ENCODE data around the gene VPS45. TPM values are rescaled to one million over a fixed set of nuclear protein-coding genes. Genes with fewer than 3 reads are reported as not detected.

Gene VPS45
- total and polyA plus RNA-seq, 2 of the 4 experiments (the other 2 are of a cell fraction) = 32.4 to 33.3 TPM

- no peaks in the 10 kb centered on the region for H4K20me1 ChIP-seq (ENCODE audit: insufficient read depth, low read length)
- H2AFZ ChIP-seq (replicated peaks; ENCODE audit: low read length, poor library complexity) = no peak overlapping the region
- peak overlapping the region; percentile 56; the same call in 1 of the 2 replicates for H3K4me2 ChIP-seq (ENCODE audit: low read depth, low read length)
- H4K8ac ChIP-seq (ENCODE audit: low read depth in 2 of 2, low read length in 2 of 2) = peak overlapping the region in 1 of 2 experiments; percentile 1; a peak in 1 of 4 replicates
- H3K9me1 ChIP-seq (ENCODE audit: insufficient read depth, low read length) = peaks cover 4% of the 10 kb centered on the region
- H3K4ac ChIP-seq (ENCODE audit: low read depth, low read length) = peak overlapping the region; percentile 55
- H3K23ac ChIP-seq (ENCODE audit: low read depth, low read length) = no peak overlapping the region
- peak overlapping the region; percentile 0; the same call in 1 of the 2 replicates for H2BK120ac ChIP-seq (ENCODE audit: low read depth, low read length)
- H3K9ac ChIP-seq (ENCODE audit: low read depth, low read length) = no peak overlapping the region
- in situ Hi-C loops (cut with MboI; ENCODE audit: low sequenced_read_pairs) (no loop called here), intact Hi-C loops (cut with micrococcal nuclease) (no loop called here), dilution Hi-C loops (cut with HindIII; ENCODE audit: low sequenced_read_pairs, unreplicated experiment) (no loop called here)
- no peak overlapping the region for H2BK15ac ChIP-seq (ENCODE audit: low read depth, low read length)
- no peak overlapping the region for H3K4me3 ChIP-seq (ENCODE audit: insufficient read depth, low read depth, low read length)
- CTCF ChIA-PET = interaction anchor here (1.1 kb wide), 1 partner anchor 126 kb away, joined by 3 read pairs; no protein-coding TSS in a partner anchor
- TF ChIP-seq CHD1 (IDR thresholded peaks at IDR 0.05; ENCODE audit: low read depth, low read length) = no peak
- TF ChIP-seq BHLHE40 (IDR thresholded peaks at IDR 0.05; ENCODE audit: low read depth, low read length) = peak; percentile 25; the same call in 1 of the 2 replicates
- 0 out of 2 replicates have a peak, but pooled peaks have one; percentile 15 for TF ChIP-seq RAD21 (IDR thresholded peaks at IDR 0.05; ENCODE audit: low read length)
- TF ChIP-seq ELK1 (IDR thresholded peaks at IDR 0.05; ENCODE audit: borderline replicate concordance, low read depth, low read length) = no peak
- 0 out of 2 replicates have a peak, but pooled peaks have one; percentile 58 for TF ChIP-seq RFX5 (IDR thresholded peaks at IDR 0.05; ENCODE audit: low read depth, low read length)
- no peak for TF ChIP-seq POLR2A (IDR thresholded peaks at IDR 0.05; ENCODE audit: low read depth, low read length)
- no peak for TF ChIP-seq NFE2L2 (IDR thresholded peaks at IDR 0.05; ENCODE audit: low read depth, low read length)
- no peak for TF ChIP-seq CTCF (conservative IDR thresholded peaks at IDR 0.05; ENCODE audit: low read depth, low read length)
- peak; percentile 77 for TF ChIP-seq FOS (IDR thresholded peaks at IDR 0.05; ENCODE audit: low read depth, low read length)
- TF ChIP-seq SMC3 (IDR thresholded peaks at IDR 0.05; ENCODE audit: low read depth, low read length) = no peak
- TF ChIP-seq RCOR1 (IDR thresholded peaks at IDR 0.05; ENCODE audit: insufficient replicate concordance, low read length) = no peak
- TF ChIP-seq MAZ (IDR thresholded peaks at IDR 0.05; ENCODE audit: borderline replicate concordance, low read depth, low read length) = no peak
- no peak for TF ChIP-seq MXI1 (IDR thresholded peaks at IDR 0.05; ENCODE audit: borderline replicate concordance, low read depth, low read length)
- no peak for TF ChIP-seq USF2 (IDR thresholded peaks at IDR 0.05; ENCODE audit: low read depth, low read length)
- peak; percentile 89 for TF ChIP-seq CEBPB (IDR thresholded peaks at IDR 0.05; ENCODE audit: low read depth, low read length)
- TF ChIP-seq MAFK (IDR thresholded peaks at IDR 0.05; ENCODE audit: low read depth, low read length) = no peak
- no peaks in the 10 kb centered on the region for H3K36me3 ChIP-seq (ENCODE audit: control insufficient read depth, insufficient read depth, low read length)
- no CpG with 5 or more reads among the region's 3 CpGs for WGBS, 2 experiments (ENCODE audit: extremely low coverage in 2 of 2, insufficient read length in 1 of 2)
- H3K79me1 ChIP-seq (ENCODE audit: low read depth in 1 of 2, low read length in 2 of 2) = peaks cover 6 to 26% of the 10 kb centered on the region in 2 experiments; a peak in 3 of 4 replicates
- no peaks in the 10 kb centered on the region for H3K9me3 ChIP-seq (ENCODE audit: control insufficient read depth, insufficient read depth, low read length)
- H3K18ac ChIP-seq (ENCODE audit: low read depth, low read length) = no peak overlapping the region
- peak overlapping the region; percentile 44; the same call in 1 of the 2 replicates for H3K27ac ChIP-seq (ENCODE audit: insufficient read depth, low read length)
- DNase-seq (peak; percentile 97), ATAC-seq (ENCODE audit: low read depth) (peak; percentile 91)
- H4K5ac ChIP-seq (ENCODE audit: low read depth, low read length) = no peak overlapping the region
- no peak overlapping the region for H2AK5ac ChIP-seq (ENCODE audit: low read depth, low read length)
- H2BK20ac ChIP-seq (ENCODE audit: low read depth, low read length) = 0 out of 2 replicates have a peak overlapping the region, but pooled peaks have one; percentile 24
- POLR2A ChIA-PET (ENCODE audit: unreplicated experiment) = no interaction called here
- peaks cover 5% of the 10 kb centered on the region for H3K4me1 ChIP-seq (ENCODE audit: control insufficient read depth, insufficient read depth, low read length)
- H3K56ac ChIP-seq (ENCODE audit: extremely low read depth, insufficient read depth, low read length) = no peak overlapping the region
- H4K91ac ChIP-seq (ENCODE audit: insufficient read depth, low read depth, low read length) = no peak overlapping the region
- BruUV-seq (replicated peaks) = no TSS peak
- no peak overlapping the region for H3K14ac ChIP-seq (replicated peaks; ENCODE audit: low read depth, low read length)
- H2AK9ac ChIP-seq (replicated peaks; ENCODE audit: low read depth, low read length, poor library complexity) = no peak overlapping the region
- no peak overlapping the region for H2BK5ac ChIP-seq (ENCODE audit: low read depth, low read length, poor library complexity, severe bottlenecking)
- no peaks in the 10 kb centered on the region for H3K27me3 ChIP-seq (ENCODE audit: control insufficient read depth, insufficient read depth, low read length)
Observed at GRCh38 chr1:150061632-150062101, 5.9 kb upstream of the VPS45 start.
